HG03064 (cell line): ENCODE measurements around the gene CSN1S1.

Source experiments
- ATAC-seq: cut with Tn5 transposase; IDR thresholded peaks from one replicate; pipeline ENCODE4 v1.9.1; 2021; ENCODE audit warnings: low read depth; ENCODE audit not compliant: unreplicated experiment

CSN1S1 gene

GRCh38 chr4:69986663-69987062 lies 55.8 kb downstream of the CSN1S1 start:
- no peak for ATAC-seq

GRCh38 chr4:69991016-69991415 lies 60.1 kb downstream of the CSN1S1 start:
- no peak for ATAC-seq

GRCh38 chr4:69994782-69995181 lies 63.9 kb downstream of the CSN1S1 start:
- ATAC-seq = no peak

GRCh38 chr4:69995526-69996016 lies 64.7 kb downstream of the CSN1S1 start, which contains the start of gene STATH:
Gene STATH, plus strand, starts transcription at chr4:69995966. Its CDS starts 2,472 bp downstream, at chr4:69998438.
- ATAC-seq = no peak
